ENCODE data around the gene JAKMIP3.

JAKMIP3 gene

DNA sequence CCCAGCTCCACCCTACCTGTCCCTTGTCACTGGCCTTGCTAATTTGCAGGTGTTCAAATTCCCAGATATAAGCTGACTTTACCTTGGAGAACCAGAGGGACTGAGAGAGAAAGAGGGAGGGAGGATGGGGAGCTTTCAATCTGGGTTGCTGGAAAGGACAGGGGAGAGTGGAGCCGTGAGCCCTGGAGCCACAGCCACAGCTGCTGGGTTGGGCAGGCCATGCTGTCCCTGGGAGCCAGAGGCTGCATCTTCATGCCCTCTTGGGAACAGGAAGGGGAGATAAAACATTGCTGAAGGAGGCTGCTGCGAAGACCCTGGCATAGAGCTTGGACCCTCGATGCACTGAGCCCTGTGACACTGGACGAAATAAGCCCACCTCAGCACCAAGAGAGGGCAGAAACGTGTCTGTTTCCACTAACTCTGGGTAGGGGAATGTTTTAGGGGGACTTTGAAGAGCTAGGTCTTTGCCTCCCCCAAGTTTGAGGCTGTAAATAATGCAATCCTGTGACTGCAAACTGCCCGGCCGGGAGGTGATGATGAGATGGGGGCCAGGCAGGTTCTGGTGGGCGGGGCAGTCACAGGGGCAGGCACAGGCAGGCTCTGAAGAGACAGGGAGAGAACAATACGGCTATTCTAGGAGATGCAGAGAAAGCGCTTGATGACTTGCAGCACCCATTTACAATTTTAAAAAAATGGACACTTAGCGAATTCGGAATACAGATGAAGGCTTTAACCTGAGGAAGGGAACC lies 5.8 kb upstream of the JAKMIP3 start:
- DNase-seq, result no peak

GRCh38 chr10:132061030-132061429 lies 4.7 kb upstream of the JAKMIP3 start:
- WGBS (ENCODE audit: insufficient coverage), result 97% methylated on average over 7 of the region's 18 CpGs
- POLR2A ChIA-PET, result no interaction called here
- H3K27me3 ChIP-seq (replicated peaks in 2 of 5; ENCODE audit: control insufficient read depth in 4 of 5, insufficient read depth in 5 of 5, low read length in 4 of 5), result peaks cover 0 to 57% (median 13%) of the 10 kb centered on the region in 5 experiments
- CTCF ChIA-PET, result no interaction called here
- H3K4me1 ChIP-seq (ENCODE audit: control extremely low read depth in 1 of 4, control insufficient read depth in 4 of 4, insufficient read depth in 4 of 4, low read length in 3 of 4), result peaks cover 0 to 8% (median 3%) of the 10 kb centered on the region in 4 experiments
- no peaks in the 10 kb centered on the region for H3K36me3 ChIP-seq (ENCODE audit: control insufficient read depth in 4 of 4, insufficient read depth in 4 of 4, low read length in 3 of 4)
- H3K4me3 ChIP-seq (ENCODE audit: control insufficient read depth in 1 of 7, extremely low read depth in 1 of 7, insufficient read depth in 4 of 7, low read depth in 2 of 7, low read length in 6 of 7), result no peak overlapping the region
- no peak for DNase-seq
- no peaks in the 10 kb centered on the region for H3K9me3 ChIP-seq (ENCODE audit: control extremely low read depth in 1 of 5, control insufficient read depth in 4 of 5, insufficient read depth in 2 of 5, low read depth in 1 of 5, low read length in 4 of 5)
- H3K27ac ChIP-seq (ENCODE audit: insufficient read depth in 1 of 2, low read depth in 1 of 2, low read length in 2 of 2, poor library complexity in 1 of 2, severe bottlenecking in 2 of 2), result no peak overlapping the region

More for the DNA sequence above, 5.8 kb upstream of the JAKMIP3 start:
- Histone ChIP-seq H3K4me3 (ENCODE audit: control insufficient read depth in 1 of 7, extremely low read depth in 1 of 7, insufficient read depth in 4 of 7, low read depth in 2 of 7, low read length in 6 of 7) (no peak overlapping the region), H3K4me1 (ENCODE audit: control extremely low read depth in 1 of 4, control insufficient read depth in 4 of 4, insufficient read depth in 4 of 4, low read length in 3 of 4) (no peaks in the 10 kb centered on the region), H3K27ac (ENCODE audit: insufficient read depth in 1 of 2, low read depth in 1 of 2, low read length in 2 of 2, poor library complexity in 1 of 2, severe bottlenecking in 2 of 2) (no peak overlapping the region), H3K27me3 (replicated peaks in 2 of 5; ENCODE audit: control insufficient read depth in 4 of 5, insufficient read depth in 5 of 5, low read length in 4 of 5) (peaks cover 0 to 46% (median 5%) of the 10 kb centered on the region in 5 experiments), H3K36me3 (ENCODE audit: control insufficient read depth in 4 of 4, insufficient read depth in 4 of 4, low read length in 3 of 4) (no peaks in the 10 kb centered on the region), H3K9me3 (ENCODE audit: control extremely low read depth in 1 of 5, control insufficient read depth in 4 of 5, insufficient read depth in 2 of 5, low read depth in 1 of 5, low read length in 4 of 5) (no peaks in the 10 kb centered on the region)
- ChIA-PET POLR2A (no interaction called here), CTCF (interaction anchor here (0.8 kb wide), 1 partner anchor 13 kb away, joined by 3 read pairs; no protein-coding TSS in a partner anchor)
- 61% methylated on average over 12 of the region's 12 CpGs for WGBS (ENCODE audit: insufficient coverage)

GRCh38 chr10:132061465-132061864 lies 4.3 kb upstream of the JAKMIP3 start:
- Histone ChIP-seq H3K36me3 (ENCODE audit: control insufficient read depth in 4 of 4, insufficient read depth in 4 of 4, low read length in 3 of 4) (no peaks in the 10 kb centered on the region), H3K4me3 (ENCODE audit: control insufficient read depth in 1 of 7, extremely low read depth in 1 of 7, insufficient read depth in 4 of 7, low read depth in 2 of 7, low read length in 6 of 7) (no peak overlapping the region), H3K27me3 (replicated peaks in 2 of 5; ENCODE audit: control insufficient read depth in 4 of 5, insufficient read depth in 5 of 5, low read length in 4 of 5) (peaks cover 0 to 62% (median 17%) of the 10 kb centered on the region in 5 experiments), H3K9me3 (ENCODE audit: control extremely low read depth in 1 of 5, control insufficient read depth in 4 of 5, insufficient read depth in 2 of 5, low read depth in 1 of 5, low read length in 4 of 5) (no peaks in the 10 kb centered on the region), H3K4me1 (ENCODE audit: control extremely low read depth in 1 of 4, control insufficient read depth in 4 of 4, insufficient read depth in 4 of 4, low read length in 3 of 4) (peaks cover 0 to 10% (median 3%) of the 10 kb centered on the region in 4 experiments), H3K27ac (ENCODE audit: insufficient read depth in 1 of 2, low read depth in 1 of 2, low read length in 2 of 2, poor library complexity in 1 of 2, severe bottlenecking in 2 of 2) (no peak overlapping the region)
- ChIA-PET POLR2A (no interaction called here), CTCF (no interaction called here)
- WGBS (ENCODE audit: insufficient coverage), result 90% methylated on average over 3 of the region's 6 CpGs
- DNase-seq, result no peak

GRCh38 chr10:132062116-132062515 lies 3.6 kb upstream of the JAKMIP3 start:
- no peaks in the 10 kb centered on the region for H3K36me3 ChIP-seq (ENCODE audit: control insufficient read depth in 4 of 4, insufficient read depth in 4 of 4, low read length in 3 of 4)
- DNase-seq, result no peak
- no peaks in the 10 kb centered on the region for H3K9me3 ChIP-seq (ENCODE audit: control extremely low read depth in 1 of 5, control insufficient read depth in 4 of 5, insufficient read depth in 2 of 5, low read depth in 1 of 5, low read length in 4 of 5)
- WGBS (ENCODE audit: insufficient coverage), result 92% methylated on average over 11 of the region's 11 CpGs
- ChIA-PET POLR2A (no interaction called here), CTCF (no interaction called here)
- H3K4me1 ChIP-seq (ENCODE audit: control extremely low read depth in 1 of 4, control insufficient read depth in 4 of 4, insufficient read depth in 4 of 4, low read length in 3 of 4), result peaks cover 0 to 10% (median 3%) of the 10 kb centered on the region in 4 experiments
- no peak overlapping the region for H3K27ac ChIP-seq (ENCODE audit: insufficient read depth in 1 of 2, low read depth in 1 of 2, low read length in 2 of 2, poor library complexity in 1 of 2, severe bottlenecking in 2 of 2)
- H3K4me3 ChIP-seq (ENCODE audit: control insufficient read depth in 1 of 7, extremely low read depth in 1 of 7, insufficient read depth in 4 of 7, low read depth in 2 of 7, low read length in 6 of 7), result no peak overlapping the region
- H3K27me3 ChIP-seq (replicated peaks in 2 of 5; ENCODE audit: control insufficient read depth in 4 of 5, insufficient read depth in 5 of 5, low read length in 4 of 5), result peaks cover 0 to 68% (median 18%) of the 10 kb centered on the region in 5 experiments

DNA sequence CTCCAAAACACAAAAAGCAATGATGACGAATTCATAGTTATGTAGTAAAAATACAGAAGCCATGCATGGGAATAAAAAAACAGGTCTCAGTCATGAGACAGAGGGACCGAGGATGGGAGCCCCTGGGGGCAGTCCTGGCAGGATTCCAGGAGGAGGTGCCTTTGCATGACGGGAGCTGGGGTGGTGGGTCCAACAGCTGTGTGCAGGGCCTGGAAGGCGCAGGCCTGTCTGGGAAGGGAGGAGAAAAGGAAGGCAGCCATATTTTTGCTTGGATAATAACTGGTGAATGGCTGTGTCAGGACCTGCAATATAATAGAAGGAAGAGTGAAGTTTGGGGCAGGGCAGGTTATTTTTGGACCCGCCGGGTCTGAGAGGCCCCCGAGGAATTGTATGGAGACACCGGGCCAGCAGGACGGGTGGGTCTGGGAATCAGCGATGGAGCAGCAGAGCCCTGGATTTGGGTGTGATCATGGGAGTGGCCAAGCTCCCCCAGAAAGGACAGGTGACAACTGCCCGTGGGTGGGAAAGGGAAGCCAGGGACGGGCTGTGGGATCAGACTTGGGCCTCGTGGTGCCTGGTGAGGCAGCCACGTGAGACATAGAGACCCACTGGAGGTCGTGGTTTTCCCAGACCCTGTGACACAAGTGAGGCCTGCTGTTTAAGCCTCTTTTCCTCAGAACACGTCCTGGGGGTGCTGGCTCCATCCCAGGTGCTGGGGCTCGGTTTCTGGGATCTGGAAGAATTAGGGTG lies 2.9 kb upstream of the JAKMIP3 start:
- WGBS (ENCODE audit: insufficient coverage), result 90% methylated on average over 15 of the region's 17 CpGs
- Histone ChIP-seq H3K4me3 (ENCODE audit: control insufficient read depth in 1 of 7, extremely low read depth in 1 of 7, insufficient read depth in 4 of 7, low read depth in 2 of 7, low read length in 6 of 7) (no peak overlapping the region), H3K36me3 (ENCODE audit: control insufficient read depth in 4 of 4, insufficient read depth in 4 of 4, low read length in 3 of 4) (no peaks in the 10 kb centered on the region), H3K27me3 (replicated peaks in 2 of 5; ENCODE audit: control insufficient read depth in 4 of 5, insufficient read depth in 5 of 5, low read length in 4 of 5) (peaks cover 0 to 69% (median 18%) of the 10 kb centered on the region in 5 experiments), H3K27ac (ENCODE audit: insufficient read depth in 1 of 2, low read depth in 1 of 2, low read length in 2 of 2, poor library complexity in 1 of 2, severe bottlenecking in 2 of 2) (no peak overlapping the region), H3K4me1 (ENCODE audit: control extremely low read depth in 1 of 4, control insufficient read depth in 4 of 4, insufficient read depth in 4 of 4, low read length in 3 of 4) (peaks cover 0 to 10% (median 3%) of the 10 kb centered on the region in 4 experiments), H3K9me3 (ENCODE audit: control extremely low read depth in 1 of 5, control insufficient read depth in 4 of 5, insufficient read depth in 2 of 5, low read depth in 1 of 5, low read length in 4 of 5) (no peaks in the 10 kb centered on the region)
- CTCF ChIA-PET, result no interaction called here
- DNase-seq, result no peak
- POLR2A ChIA-PET, result interaction anchor here (0.7 kb wide), 1 partner anchor 82 kb away, joined by 3 read pairs; no protein-coding TSS in a partner anchor

DNA sequence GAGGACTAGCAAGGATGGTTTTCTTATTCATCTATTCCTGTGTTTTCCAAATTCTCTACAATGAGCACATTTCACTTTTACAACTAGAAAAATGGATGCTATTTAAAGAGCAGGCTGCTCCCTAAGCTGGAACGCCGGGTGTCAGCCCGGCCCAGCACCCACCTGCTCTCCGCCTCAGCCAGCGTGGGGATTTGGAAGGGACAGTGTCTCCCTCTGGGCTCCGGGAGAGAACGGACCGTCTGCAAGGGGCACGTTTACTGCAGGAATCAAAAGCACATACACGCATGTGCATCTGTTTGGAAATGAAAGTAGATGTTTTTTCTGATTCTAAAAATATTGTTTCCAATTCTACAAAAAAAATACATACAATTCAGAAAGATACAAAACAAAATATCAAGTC lies 2.3 kb upstream of the JAKMIP3 start:
- ChIA-PET CTCF (no interaction called here), POLR2A (interaction anchor here (0.7 kb wide), 1 partner anchor 83 kb away, joined by 3 read pairs; no protein-coding TSS in a partner anchor)
- no peak for DNase-seq
- Histone ChIP-seq H3K4me1 (ENCODE audit: control extremely low read depth in 1 of 4, control insufficient read depth in 4 of 4, insufficient read depth in 4 of 4, low read length in 3 of 4) (peaks cover 0 to 10% (median 3%) of the 10 kb centered on the region in 4 experiments), H3K4me3 (ENCODE audit: control insufficient read depth in 1 of 7, extremely low read depth in 1 of 7, insufficient read depth in 4 of 7, low read depth in 2 of 7, low read length in 6 of 7) (no peak overlapping the region), H3K27ac (ENCODE audit: insufficient read depth in 1 of 2, low read depth in 1 of 2, low read length in 2 of 2, poor library complexity in 1 of 2, severe bottlenecking in 2 of 2) (no peak overlapping the region), H3K36me3 (ENCODE audit: control insufficient read depth in 4 of 4, insufficient read depth in 4 of 4, low read length in 3 of 4) (no peaks in the 10 kb centered on the region), H3K27me3 (replicated peaks in 2 of 5; ENCODE audit: control insufficient read depth in 4 of 5, insufficient read depth in 5 of 5, low read length in 4 of 5) (peaks cover 0 to 64% (median 18%) of the 10 kb centered on the region in 5 experiments), H3K9me3 (ENCODE audit: control extremely low read depth in 1 of 5, control insufficient read depth in 4 of 5, insufficient read depth in 2 of 5, low read depth in 1 of 5, low read length in 4 of 5) (no peaks in the 10 kb centered on the region)
- 96% methylated on average over 5 of the region's 10 CpGs for WGBS (ENCODE audit: insufficient coverage)
